Endothelial cell of umbilical vein (primary cell): ENCODE measurements around the gene ZNRF1. TPM values are rescaled to one million over a fixed set of nuclear protein-coding genes. Genes with fewer than 3 reads are reported as not detected.

Experiments
- BruUV-seq: library from RNA; stranded (reverse); fragments of 400-500 nt; replicated peaks from 2 replicates; lab custom pipeline; 2021; lab: Mats Ljungman, UMichigan
- CTCF ChIA-PET: fragments of 300-600, 350-600 bp; sonication (Branson Sonifier 250); formaldehyde crosslinking; loops from one replicate; lab custom pipeline; 2021; ENCODE audit warnings: antibody characterized with exemption, inconsistent platforms; lab: Charles Lee
- POLR2A ChIA-PET: fragments of 300-600, 350-600 bp; sonication (Branson Sonifier 250); formaldehyde crosslinking; loops from one replicate; lab custom pipeline; 2021; ENCODE audit warnings: antibody characterized with exemption, inconsistent platforms; lab: Charles Lee
- DNase-seq: peaks from one replicate; pipeline ENCODE4 v3.0.0-alpha.2; 2011; ENCODE audit warnings: low read depth, low spot score
- FAIRE-seq: peaks from 2 replicates; lab custom pipeline; 2011; peaks lifted over from hg19 to GRCh38; lab: Jason Lieb, UNC
- H2AFZ ChIP-seq: 2 replicates; pipeline ENCODE4 v1.6.0; 2012; ENCODE audit warnings: low read depth, low read length, control low read depth, inconsistent platforms
- H3K27ac ChIP-seq: 2 replicates; pipeline ENCODE4 v1.5.1; 2011; ENCODE audit warnings: low read depth, mild to moderate bottlenecking, control low read depth, low read length, moderate library complexity; ENCODE audit not compliant: insufficient read depth
- H3K27me3 ChIP-seq, 2 experiments: 2 replicates each; pipeline versions ENCODE4 v1.6.0 to v1.6.1; 2011; ENCODE audit warnings: low read length in 2 of 2, mixed read lengths in 1 of 2; ENCODE audit not compliant: control insufficient read depth in 2 of 2, insufficient read depth in 2 of 2
- H3K36me3 ChIP-seq, 2 experiments: 2 replicates in 1 of 2; 3 replicates in 1 of 2; pipeline ENCODE4 v1.5.1; 2011; ENCODE audit warnings: low read length in 2 of 2, mild to moderate bottlenecking in 1 of 2, moderate library complexity in 1 of 2; ENCODE audit not compliant: control insufficient read depth in 2 of 2, insufficient read depth in 2 of 2; ENCODE audit errors: extremely low read depth in 1 of 2
- H3K4me1 ChIP-seq: 3 replicates; pipeline ENCODE4 v1.5.1; 2011; ENCODE audit warnings: mild to moderate bottlenecking, low read length; ENCODE audit not compliant: control insufficient read depth, insufficient read depth; ENCODE audit errors: extremely low read depth
- H3K4me2 ChIP-seq: 2 replicates; pipeline ENCODE4 v1.6.1; 2011; ENCODE audit warnings: low read length, control low read depth, mixed read lengths; ENCODE audit not compliant: insufficient read depth
- H3K4me3 ChIP-seq, 3 experiments: fragments of 200-600 bp in 1 of 3; sonication (generic), shearing (Covaris generic) in 1 of 3; replicated peaks in 1 of 3; 2 replicates each; pipeline ENCODE4 v1.5.1; 2011 to 2016; ENCODE audit warnings: control low read depth in 3 of 3, low read length in 3 of 3, mild to moderate bottlenecking in 2 of 3, inconsistent platforms in 1 of 3, low read depth in 1 of 3, moderate library complexity in 1 of 3; ENCODE audit not compliant: insufficient read depth in 1 of 3
- H3K79me2 ChIP-seq: 2 replicates; pipeline ENCODE4 v1.6.0; 2012; ENCODE audit warnings: low read length, inconsistent platforms; ENCODE audit not compliant: control insufficient read depth, insufficient read depth
- H3K9ac ChIP-seq: replicated peaks from 2 replicates; pipeline ENCODE3; 2011; ENCODE audit warnings: low read length, control low read depth; ENCODE audit not compliant: insufficient read depth; ENCODE audit errors: extremely low read depth
- H3K9me1 ChIP-seq: replicated peaks from 3 replicates; pipeline ENCODE4 v1.6.0; 2011; ENCODE audit warnings: mild to moderate bottlenecking, low read length; ENCODE audit not compliant: control insufficient read depth, insufficient read depth; ENCODE audit errors: extremely low read depth
- H3K9me3 ChIP-seq: replicated peaks from 2 replicates; pipeline ENCODE4 v1.5.1; 2012; ENCODE audit warnings: low read length, inconsistent platforms; ENCODE audit not compliant: control insufficient read depth, insufficient read depth
- H4K20me1 ChIP-seq: replicated peaks from 2 replicates; pipeline ENCODE3; 2011; ENCODE audit warnings: mild to moderate bottlenecking, low read length; ENCODE audit not compliant: control insufficient read depth, insufficient read depth; ENCODE audit errors: extremely low read depth
- EZH2 ChIP-seq: IDR thresholded peaks from 2 replicates; pipeline ENCODE4 v1.6.1; 2012; ENCODE audit warnings: borderline replicate concordance, low read depth, mild to moderate bottlenecking, moderate library complexity, low read length, inconsistent platforms; ENCODE audit not compliant: severe bottlenecking
- FOS ChIP-seq: IDR thresholded peaks from 2 replicates; pipeline ENCODE4 v1.6.1; 2011; ENCODE audit warnings: mild to moderate bottlenecking, low read length, moderate library complexity, borderline replicate concordance; ENCODE audit not compliant: insufficient read depth
- GATA2 ChIP-seq: IDR thresholded peaks from 2 replicates; pipeline ENCODE4 v1.7.0; 2011; ENCODE audit warnings: low read depth, mild to moderate bottlenecking, moderate library complexity, mixed read lengths, low read length; ENCODE audit not compliant: insufficient read length, insufficient read depth
- JUN ChIP-seq: IDR thresholded peaks from 2 replicates; pipeline ENCODE4 v1.6.1; 2011; ENCODE audit warnings: borderline replicate concordance, low read depth; ENCODE audit not compliant: insufficient read length, insufficient read depth
- MYC ChIP-seq: IDR thresholded peaks from one replicate; pipeline ENCODE4 v1.6.1; 2011; ENCODE audit warnings: mild to moderate bottlenecking, low read depth, low read length
- POLR2A ChIP-seq: IDR thresholded peaks from 2 replicates; pipeline ENCODE4 v1.6.1; 2012; ENCODE audit warnings: low read depth, mild to moderate bottlenecking, control low read depth, low read length
- POLR2AphosphoS5 ChIP-seq: IDR thresholded peaks from 2 replicates; pipeline ENCODE4 v1.6.1; 2012; ENCODE audit warnings: low read depth, mild to moderate bottlenecking, control low read depth, low read length, moderate library complexity; ENCODE audit not compliant: insufficient read depth
- dilution Hi-C: fragments of 300-500 bp; cut with MboI; formaldehyde crosslinking; loops from one replicate; pipeline ENCODE4 v1.15.0; 2019; ENCODE audit warnings: low sequenced_read_pairs; ENCODE audit not compliant: extremely low pct_ligation_motif_present
- intact Hi-C: fragments of 100-400 bp; cut with micrococcal nuclease; formaldehyde crosslinking; loops from one replicate; pipeline ENCODE4 v1.10.0; 2022
- polyA plus RNA-seq, 4 experiments: library from polyadenylated mRNA; depleted of rRNA in 3 of 4; stranded (reverse) in 3 of 4; unstranded in 1 of 4; fragments of >200 nt; gene quantifications; 2 replicates each; pipeline versions ENCODE4 v1.2.1 to v1.2.3, GENCODE V29; 2011 to 2012; ENCODE audit warnings: missing spikeins in 1 of 4
- total RNA-seq: library from RNA; stranded (reverse); gene quantifications from 2 replicates; pipeline ENCODE4 v1.2.3, GENCODE V29; 2021
- TF ChIP-seq, protein P1 (sequence below), 2 donors: IDR thresholded peaks; 1 replicate in 1 of 2; 2 replicates in 1 of 2; pipeline ENCODE4 v1.5.1; 2011; ENCODE audit warnings: low read length in 2 of 2, mild to moderate bottlenecking in 2 of 2, moderate library complexity in 2 of 2, control low read depth in 1 of 2, inconsistent platforms in 1 of 2, low read depth in 1 of 2; ENCODE audit not compliant: insufficient read depth in 1 of 2; ENCODE audit errors: extremely low read depth in 1 of 2
- TF ChIP-seq, protein P2 (sequence below): IDR thresholded peaks from 2 replicates; pipeline ENCODE4 v1.6.1; 2011; ENCODE audit not compliant: insufficient read depth, insufficient read length

The ZNRF1 gene
- total and polyA plus RNA-seq, 2 donors (not counting 3 experiments of a cell fraction or from before 2014, with no cell fraction given), result 23.7 to 34.9 TPM

DNA sequence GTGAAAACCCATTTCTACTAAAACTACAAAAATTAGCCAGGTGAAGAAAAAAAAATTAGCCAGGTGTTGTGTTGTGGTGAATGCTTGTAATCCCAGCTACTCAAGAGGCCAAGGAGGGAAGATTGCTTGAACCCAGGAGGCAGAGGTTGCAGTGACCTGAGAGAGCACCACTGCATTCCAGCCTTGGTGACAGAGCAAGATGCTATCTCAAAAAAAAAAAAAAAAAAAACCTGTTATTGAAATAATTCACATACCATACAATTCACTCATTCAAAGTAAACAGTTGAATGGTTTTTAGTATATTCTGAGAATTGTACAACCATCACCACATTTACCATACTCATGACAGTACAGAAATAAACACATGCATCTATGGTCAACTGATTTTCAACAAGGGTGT lies 31.0 kb downstream of the ZNRF1 start:
- ChIA-PET POLR2A (no interaction called here), CTCF (interaction anchor here (1.7 kb wide), 1 partner anchor 31 kb away, joined by 4 read pairs; the partner anchor contains the start of gene ZNRF1)
- TF ChIP-seq GATA2 (peak; percentile 84), FOS (peak; percentile 27), MYC (no peak)
- TF ChIP-seq, protein P1, sequence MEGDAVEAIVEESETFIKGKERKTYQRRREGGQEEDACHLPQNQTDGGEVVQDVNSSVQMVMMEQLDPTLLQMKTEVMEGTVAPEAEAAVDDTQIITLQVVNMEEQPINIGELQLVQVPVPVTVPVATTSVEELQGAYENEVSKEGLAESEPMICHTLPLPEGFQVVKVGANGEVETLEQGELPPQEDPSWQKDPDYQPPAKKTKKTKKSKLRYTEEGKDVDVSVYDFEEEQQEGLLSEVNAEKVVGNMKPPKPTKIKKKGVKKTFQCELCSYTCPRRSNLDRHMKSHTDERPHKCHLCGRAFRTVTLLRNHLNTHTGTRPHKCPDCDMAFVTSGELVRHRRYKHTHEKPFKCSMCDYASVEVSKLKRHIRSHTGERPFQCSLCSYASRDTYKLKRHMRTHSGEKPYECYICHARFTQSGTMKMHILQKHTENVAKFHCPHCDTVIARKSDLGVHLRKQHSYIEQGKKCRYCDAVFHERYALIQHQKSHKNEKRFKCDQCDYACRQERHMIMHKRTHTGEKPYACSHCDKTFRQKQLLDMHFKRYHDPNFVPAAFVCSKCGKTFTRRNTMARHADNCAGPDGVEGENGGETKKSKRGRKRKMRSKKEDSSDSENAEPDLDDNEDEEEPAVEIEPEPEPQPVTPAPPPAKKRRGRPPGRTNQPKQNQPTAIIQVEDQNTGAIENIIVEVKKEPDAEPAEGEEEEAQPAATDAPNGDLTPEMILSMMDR (IDR thresholded peaks at IDR 0.05; ENCODE audit: extremely low read depth in 1 of 2, insufficient read depth in 1 of 2, low read depth in 1 of 2, low read length in 2 of 2), result no peak
- no TSS peak for BruUV-seq
- H3K36me3 ChIP-seq, result no peaks in the 10 kb centered on the region
- H3K27ac ChIP-seq, result no peak overlapping the region
- FAIRE-seq (peak; percentile 43), DNase-seq (no peak)
- peaks cover 31% of the 10 kb centered on the region for H3K79me2 ChIP-seq
- H3K4me3 ChIP-seq, result no peak overlapping the region
- no peaks in the 10 kb centered on the region for H4K20me1 ChIP-seq
- no peaks in the 10 kb centered on the region for H3K9me3 ChIP-seq
- no peaks in the 10 kb centered on the region for H3K9me1 ChIP-seq
- H3K9ac ChIP-seq, result no peak overlapping the region
- H3K27me3 ChIP-seq, result no peaks in the 10 kb centered on the region
- dilution Hi-C loops, result no loop called here
- no peak overlapping the region for H3K4me2 ChIP-seq
- no peak overlapping the region for H2AFZ ChIP-seq
- intact Hi-C loops, result no loop called here
- H3K4me1 ChIP-seq, result peaks cover 33% of the 10 kb centered on the region

DNA sequence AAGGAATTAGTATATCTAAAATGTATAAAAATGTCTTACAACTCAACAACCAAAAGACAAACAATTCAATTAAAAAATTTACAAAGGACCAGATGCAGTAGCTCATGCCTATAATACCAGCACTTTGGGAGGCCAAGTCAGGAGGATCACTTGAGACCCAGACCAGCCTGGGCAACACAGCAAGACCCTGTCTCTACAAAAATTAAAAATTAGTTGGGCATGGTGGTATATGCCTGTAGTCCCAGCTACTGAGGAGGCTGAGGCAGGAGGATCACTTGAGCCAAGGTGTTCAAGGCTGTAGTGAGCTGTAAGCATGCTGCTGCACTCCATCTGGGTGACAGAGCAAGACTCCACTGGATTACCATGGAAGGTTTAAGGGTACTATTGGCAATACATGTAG lies 33.8 kb downstream of the ZNRF1 start:
- Histone ChIP-seq H3K4me1 (peaks cover 16% of the 10 kb centered on the region), H3K9ac (no peak overlapping the region), H3K36me3 (no peaks in the 10 kb centered on the region), H3K27me3 (no peaks in the 10 kb centered on the region), H3K4me3 (no peak overlapping the region), H3K4me2 (no peak overlapping the region), H3K27ac (no peak overlapping the region), H2AFZ (no peak overlapping the region), H3K79me2 (peaks cover 30% of the 10 kb centered on the region), H3K9me3 (no peaks in the 10 kb centered on the region), H3K9me1 (no peaks in the 10 kb centered on the region), H4K20me1 (peaks cover 2% of the 10 kb centered on the region)
- intact Hi-C loops (no loop called here), dilution Hi-C loops (no loop called here)
- FAIRE-seq, result no peak
- ChIA-PET CTCF (interaction anchor here (0.6 kb wide), 1 partner anchor 33 kb away, joined by 3 read pairs; no protein-coding TSS in a partner anchor), POLR2A (no interaction called here)
- no peak for DNase-seq
- TF ChIP-seq JUN, result no peak
- no peak for TF ChIP-seq POLR2A
- TF ChIP-seq FOS, result no peak
- TF ChIP-seq, protein P1 (IDR thresholded peaks at IDR 0.05; ENCODE audit: extremely low read depth in 1 of 2, insufficient read depth in 1 of 2, low read depth in 1 of 2, low read length in 2 of 2), result no peak
- no peak for TF ChIP-seq POLR2AphosphoS5
- no peak for TF ChIP-seq GATA2
- no peak for TF ChIP-seq MYC
- no peak for TF ChIP-seq EZH2
- TF ChIP-seq, protein P2, sequence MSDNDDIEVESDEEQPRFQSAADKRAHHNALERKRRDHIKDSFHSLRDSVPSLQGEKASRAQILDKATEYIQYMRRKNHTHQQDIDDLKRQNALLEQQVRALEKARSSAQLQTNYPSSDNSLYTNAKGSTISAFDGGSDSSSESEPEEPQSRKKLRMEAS, result no peak
- no TSS peak for BruUV-seq
